Right cardiac atrium (tissue), 5 donors: Measurements from ENCODE around the gene APOBEC3B. TPM values are rescaled to one million over a fixed set of nuclear protein-coding genes. Genes with fewer than 3 reads are reported as not detected.
A peak's percentile ranks its signal among the peaks of the same experiment; 100 is the strongest.
"Not testable (repeated sequence)": the region's sequence is repeated elsewhere in the genome, so short reads cannot be mapped to it uniquely, and the experiment has no call there.

Experiments
- ATAC-seq, 2 donors: fragments of 200-7000 bp; cut with Tn5 transposase; one replicate each; pipeline versions ENCODE4 v1.8.0 to v1.9.1; 2020; ENCODE audit warnings: moderate library complexity in 2 of 2, mild to moderate bottlenecking in 1 of 2
- DNase-seq, 3 donors: peaks; one replicate each; pipeline ENCODE4 v3.0.0-alpha.2; 2020
- H3K27ac ChIP-seq: one replicate; pipeline ENCODE4 v1.5.1; 2013; ENCODE audit warnings: mild to moderate bottlenecking, low read length, control low read depth, moderate library complexity
- H3K27me3 ChIP-seq: one replicate; pipeline ENCODE4 v1.6.1; 2013; ENCODE audit not compliant: control insufficient read depth, insufficient read depth
- H3K4me1 ChIP-seq: one replicate; pipeline ENCODE4 v1.6.1; 2013; ENCODE audit warnings: low read length; ENCODE audit not compliant: control insufficient read depth, insufficient read depth
- H3K4me3 ChIP-seq: one replicate; pipeline ENCODE4 v1.5.1; 2013; ENCODE audit warnings: low read length, control low read depth
- H3K9me3 ChIP-seq: one replicate; pipeline ENCODE4 v1.6.1; 2013; ENCODE audit warnings: low read length; ENCODE audit not compliant: control insufficient read depth
- WGBS: extraction: QIAGEN DNeasy Blood & Tissue Kit; methylation state at CpG from one replicate; pipeline ENCODE4 v1.1.7; 2013; 5-methylcytosine and 5-hydroxymethylcytosine counted together
- intact Hi-C, 4 donors: fragments of 100-400 bp; cut with DNase I; formaldehyde crosslinking; loops; one replicate each; pipeline versions ENCODE4 v1.11.0 to v1.14.0; 2022 to 2023
- polyA plus RNA-seq: library from polyadenylated mRNA; stranded (reverse); fragments of 200-250 nt; gene quantifications from one replicate; pipeline ENCODE4 v1.2.3, GENCODE V29; 2013
- total RNA-seq, 4 donors: library from RNA; stranded (reverse); fragmentation: NEBNext Ultra II Directional; extraction: Animal tissue kit (Norgen Biotek cat#: 25700); gene quantifications; one replicate each; pipeline ENCODE4 v1.2.1, GENCODE V29; 2021
- donor health status: healthy with polysubstance abuse.
- donor health status: DM: no; HTN: yes; CAD: no.
- donor health status: DM: no; HTN: no; CAD: no.
- donor health status: DM: no; HTN: yes; CAD: no; lungs with severe emphysema.
- donor health status: DM: yes; HTN: yes; CAD: no.

Gene APOBEC3B
- total and polyA plus RNA-seq, 5 donors, result 1.3 to 2.6 (median 1.8) TPM

DNA sequence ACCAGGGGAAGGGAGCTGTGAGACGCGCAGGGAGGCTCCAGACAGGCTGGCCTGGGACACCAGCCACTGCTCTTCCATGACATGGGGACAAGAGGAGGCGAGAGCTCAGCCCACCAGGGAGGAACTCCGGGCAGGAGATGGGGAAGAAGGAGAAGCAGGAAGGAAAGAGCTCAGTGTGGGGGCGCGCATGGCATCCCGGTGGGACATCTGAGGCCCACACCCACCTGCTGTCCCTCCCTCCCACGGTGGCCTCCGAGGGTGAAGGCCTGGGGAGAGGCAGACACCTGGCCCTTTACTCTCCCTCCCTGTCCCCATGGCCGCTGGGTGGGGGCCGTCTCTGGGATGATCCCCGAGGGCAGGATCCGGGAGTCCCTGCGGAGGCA, 58.0 kb downstream of the APOBEC3B start:
- intact Hi-C loops, H3K9me3 ChIP-seq, H3K27me3 ChIP-seq, H3K4me1 ChIP-seq, H3K27ac ChIP-seq, DNase-seq, ATAC-seq, H3K4me3 ChIP-seq: not testable (repeated sequence)
- WGBS, result 16% methylated on average over 11 of the region's 14 CpGs

- peak; percentile 56 to 80 (median 78) for DNase-seq
- intact Hi-C loops, H3K9me3 ChIP-seq, H3K27me3 ChIP-seq, H3K4me1 ChIP-seq: not testable (repeated sequence)
- Histone ChIP-seq H3K4me3 (peak within 1 kb of the TSS; percentile 47), H3K27ac (peak within 1 kb of the TSS; percentile 77)
- ATAC-seq, result peak; percentile 95 to 96
- WGBS, result 3% methylated on average over 19 of the region's 21 CpGs
Measured at GRCh38 chr22:39040538-39041296, 58.6 kb downstream of the APOBEC3B start, which contains the start of gene APOBEC3F. Gene APOBEC3F, plus strand, starts transcription at chr22:39040864. Its CDS starts 97 bp downstream, at chr22:39040961.

DNA sequence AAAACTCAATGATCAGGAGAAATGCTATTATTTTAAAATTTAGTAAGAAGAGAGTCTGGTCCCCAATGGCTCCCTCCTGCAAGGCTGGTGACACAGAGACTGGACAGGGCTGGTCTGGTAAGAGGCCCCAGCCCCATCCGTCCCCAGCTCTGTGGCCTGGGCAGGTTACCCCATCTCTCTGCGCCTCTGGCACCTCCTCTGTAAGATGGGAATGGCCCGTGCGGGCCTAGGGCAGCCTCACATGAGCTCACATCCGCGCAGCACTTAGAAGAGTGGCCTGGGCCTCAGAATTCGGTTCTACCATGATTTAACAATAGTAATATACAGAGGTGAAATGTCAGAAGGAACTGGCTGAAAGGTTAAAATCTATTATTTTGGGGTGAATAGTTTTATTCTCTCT, 59.8 kb downstream of the APOBEC3B start:
- Histone ChIP-seq H3K4me3 (no peak overlapping the region), H3K27me3 (no peaks in the 10 kb centered on the region), H3K27ac (no peak overlapping the region), H3K9me3 (no peaks in the 10 kb centered on the region), H3K4me1 (peaks cover 2% of the 10 kb centered on the region)
- no peak for ATAC-seq
- intact Hi-C loops, result no loop called here
- DNase-seq, result no peak
- 96% methylated on average over 7 of the region's 7 CpGs for WGBS

Other genes starting within 250 kb of the APOBEC3B start
- gene SUN2, start 226.3 kb upstream of the APOBEC3B start, total RNA-seq, result 100 to 1,000 TPM; 103 to 123 (median 116) TPM
- gene SUN2, start 226.3 kb upstream of the APOBEC3B start, polyA plus RNA-seq, result 61.7 TPM
- 10 to 100 TPM; 10.7 to 13.7 (median 12.7) TPM for gene DNAL4, start 188.2 kb upstream of the APOBEC3B start, total RNA-seq
- 14.7 TPM for gene DNAL4, start 188.2 kb upstream of the APOBEC3B start, polyA plus RNA-seq
- gene NPTXR, start 138.3 kb upstream of the APOBEC3B start, total RNA-seq, result 10 to 100 TPM; 23.8 to 51.1 (median 38.4) TPM
- gene NPTXR, start 138.3 kb upstream of the APOBEC3B start, polyA plus RNA-seq, result 32.3 TPM
- 10 to 100 TPM; 50.9 to 65.9 (median 56.6) TPM for gene CBX6, start 110.1 kb upstream of the APOBEC3B start, total RNA-seq
- 27.0 TPM for gene CBX6, start 110.1 kb upstream of the APOBEC3B start, polyA plus RNA-seq
- under 1 TPM; 0.23 to 0.94 (median 0.65) TPM for gene APOBEC3A, start 24.7 kb upstream of the APOBEC3B start, total RNA-seq
- gene APOBEC3A, start 24.7 kb upstream of the APOBEC3B start, polyA plus RNA-seq, result 0.14 TPM
- gene APOBEC3C, start 31.9 kb downstream of the APOBEC3B start, total RNA-seq, result 10 to 100 TPM; 25.4 to 41.9 (median 37.9) TPM
- gene APOBEC3C, start 31.9 kb downstream of the APOBEC3B start, polyA plus RNA-seq, result 37.4 TPM
- gene APOBEC3D, start 38.8 kb downstream of the APOBEC3B start, total RNA-seq, result 1 to 10 TPM; 1.2 to 1.9 (median 1.3) TPM
- gene APOBEC3D, start 38.8 kb downstream of the APOBEC3B start, polyA plus RNA-seq, result 0.75 TPM
- gene APOBEC3F, start 58.5 kb downstream of the APOBEC3B start, total RNA-seq, result 10 to 100 TPM in 3 of 4 donors, 1 to 10 TPM in 1; 5.1 to 12.9 (median 11.0) TPM
- 14.9 TPM for gene APOBEC3F, start 58.5 kb downstream of the APOBEC3B start, polyA plus RNA-seq
- gene APOBEC3G, start 94.9 kb downstream of the APOBEC3B start, total RNA-seq, result 1 to 10 TPM; 6.3 to 9.4 (median 6.9) TPM
- gene APOBEC3G, start 94.9 kb downstream of the APOBEC3B start, polyA plus RNA-seq, result 6.2 TPM
- gene APOBEC3H, start 114.9 kb downstream of the APOBEC3B start, total RNA-seq, result under 1 TPM in 1 of 4 donors, not detected in 3; 0.57 TPM
- 0.25 TPM for gene APOBEC3H, start 114.9 kb downstream of the APOBEC3B start, polyA plus RNA-seq
- gene CBX7, start 170.3 kb downstream of the APOBEC3B start, total RNA-seq, result 10 to 100 TPM; 68.1 to 97.9 (median 78.7) TPM
- gene CBX7, start 170.3 kb downstream of the APOBEC3B start, polyA plus RNA-seq, result 69.0 TPM